Measurements from ENCODE around the gene MGAM2. TPM values are rescaled to one million over a fixed set of nuclear protein-coding genes. Genes with fewer than 3 reads are reported as not detected.

MGAM2 gene
- total RNA-seq, 1 experiment from 2014 or later: 0.10 TPM

- no TSS peak for BruUV-seq (replicated peaks)
- POLR2A ChIA-PET: no interaction called here
- H3K36me3 ChIP-seq (ENCODE audit: control insufficient read depth, insufficient read depth, low read length): no peaks in the 10 kb centered on the region
- H3K4me3 ChIP-seq (ENCODE audit: low read depth in 2 of 2, low read length in 2 of 2): no peak overlapping the region
- TF ChIP-seq POLR2AphosphoS5 (IDR thresholded peaks at IDR 0.05; ENCODE audit: low read depth, low read length) (no peak), TCF7L2 (IDR thresholded peaks at IDR 0.05; ENCODE audit: low read depth, low read length) (no peak), REST (IDR thresholded peaks at IDR 0.05; ENCODE audit: insufficient read depth in 1 of 2, low read depth in 2 of 2, low read length in 1 of 2) (no peak), SIN3A (IDR thresholded peaks at IDR 0.05; ENCODE audit: borderline replicate concordance, insufficient read depth, low read depth, low read length) (no peak), CTCF (IDR thresholded peaks at IDR 0.05) (no peak)
- in situ Hi-C loops (cut with HindIII; ENCODE audit: low pct_unique_long_range_greater_than_20kb, low sequenced_read_pairs): no loop called here
- intact Hi-C loops (cut with micrococcal nuclease; ENCODE audit: unreplicated experiment): no loop called here
- H3K4me1 ChIP-seq (ENCODE audit: control insufficient read depth, insufficient read depth, low read length): no peaks in the 10 kb centered on the region
- H3K27ac ChIP-seq (ENCODE audit: low read length): no peak overlapping the region
- no peaks in the 10 kb centered on the region for H3K9me3 ChIP-seq (ENCODE audit: control insufficient read depth, insufficient read depth, low read depth, low read length)
- H3K27me3 ChIP-seq (ENCODE audit: control insufficient read depth, insufficient read depth, low read length): no peaks in the 10 kb centered on the region
- no peak for ATAC-seq
- DNase-seq (ENCODE audit: low read depth, low spot score): no peak
- CTCF ChIA-PET: no interaction called here
Measured at GRCh38 chr7:142177869-142178268, 66.4 kb downstream of the MGAM2 start.

GRCh38 chr7:142180426-142180825 is 68.9 kb downstream of the MGAM2 start:
- no peak for DNase-seq (ENCODE audit: low read depth, low spot score)
- H3K4me1 ChIP-seq (ENCODE audit: control insufficient read depth, insufficient read depth, low read length): no peaks in the 10 kb centered on the region
- no peak for TF ChIP-seq REST (IDR thresholded peaks at IDR 0.05; ENCODE audit: insufficient read depth in 1 of 2, low read depth in 2 of 2, low read length in 1 of 2)
- TF ChIP-seq SIN3A (IDR thresholded peaks at IDR 0.05; ENCODE audit: borderline replicate concordance, insufficient read depth, low read depth, low read length): no peak
- no peak for TF ChIP-seq POLR2AphosphoS5 (IDR thresholded peaks at IDR 0.05; ENCODE audit: low read depth, low read length)
- TF ChIP-seq CTCF (IDR thresholded peaks at IDR 0.05): no peak
- TF ChIP-seq TCF7L2 (IDR thresholded peaks at IDR 0.05; ENCODE audit: low read depth, low read length): no peak
- no peak overlapping the region for H3K4me3 ChIP-seq (ENCODE audit: low read depth in 2 of 2, low read length in 2 of 2)
- CTCF ChIA-PET: no interaction called here
- BruUV-seq (replicated peaks): no TSS peak
- H3K36me3 ChIP-seq (ENCODE audit: control insufficient read depth, insufficient read depth, low read length): no peaks in the 10 kb centered on the region
- H3K27ac ChIP-seq (ENCODE audit: low read length): no peak overlapping the region
- no peaks in the 10 kb centered on the region for H3K9me3 ChIP-seq (ENCODE audit: control insufficient read depth, insufficient read depth, low read depth, low read length)
- H3K27me3 ChIP-seq (ENCODE audit: control insufficient read depth, insufficient read depth, low read length): no peaks in the 10 kb centered on the region
- ATAC-seq: no peak
- intact Hi-C loops (cut with micrococcal nuclease; ENCODE audit: unreplicated experiment) (no loop called here), in situ Hi-C loops (cut with HindIII; ENCODE audit: low pct_unique_long_range_greater_than_20kb, low sequenced_read_pairs) (no loop called here)
- POLR2A ChIA-PET: no interaction called here

All from Panc1 (cell line).